Osteoblast (primary cell): ENCODE measurements around the gene GRID1. TPM values are rescaled to one million over a fixed set of nuclear protein-coding genes. Genes with fewer than 3 reads are reported as not detected.

Experiments used
- DNase-seq: peaks from one replicate; pipeline ENCODE4 v3.0.0; 2011; ENCODE audit warnings: low spot score, mixed read lengths; ENCODE audit not compliant: insufficient read length; ENCODE audit errors: missing footprints
- H2AFZ ChIP-seq: 2 replicates; pipeline ENCODE4 v1.6.0; 2011; ENCODE audit warnings: mild to moderate bottlenecking, low read length
- H3K27ac ChIP-seq: 2 replicates; pipeline ENCODE4 v1.5.1; 2011; ENCODE audit warnings: mild to moderate bottlenecking, low read depth, low read length, moderate library complexity
- H3K27me3 ChIP-seq: 2 replicates; pipeline ENCODE4 v1.6.0; 2012; ENCODE audit warnings: mild to moderate bottlenecking, control low read depth, inconsistent platforms, low read length, moderate library complexity; ENCODE audit not compliant: insufficient read depth
- H3K36me3 ChIP-seq: 2 replicates; pipeline ENCODE4 v1.5.1; 2011; ENCODE audit warnings: mild to moderate bottlenecking, low read length, control low read depth, moderate library complexity; ENCODE audit not compliant: insufficient read depth
- H3K4me1 ChIP-seq: 2 replicates; pipeline ENCODE4 v1.5.1; 2011; ENCODE audit warnings: mild to moderate bottlenecking, low read length, control low read depth, moderate library complexity; ENCODE audit not compliant: insufficient read depth
- H3K4me2 ChIP-seq: 2 replicates; pipeline ENCODE4 v1.6.0; 2011; ENCODE audit warnings: mild to moderate bottlenecking, low read length; ENCODE audit not compliant: insufficient read depth
- H3K4me3 ChIP-seq: fragments of 200-600 bp; sonication (generic); 3 replicates; pipeline ENCODE4 v1.5.1; 2012; ENCODE audit warnings: mild to moderate bottlenecking, low read length, inconsistent platforms; ENCODE audit not compliant: insufficient read depth
- H3K79me2 ChIP-seq: 2 replicates; pipeline ENCODE4 v1.6.0; 2012; ENCODE audit warnings: mild to moderate bottlenecking, low read length, control low read depth, inconsistent platforms; ENCODE audit not compliant: insufficient read depth
- H3K9me3 ChIP-seq: 2 replicates; pipeline ENCODE4 v1.5.1; 2011; ENCODE audit warnings: low read depth, low read length, control low read depth
- H4K20me1 ChIP-seq: 2 replicates; pipeline ENCODE4 v1.6.0; 2012; ENCODE audit warnings: mild to moderate bottlenecking, low read length, control low read depth; ENCODE audit not compliant: insufficient read depth
- total RNA-seq: library from RNA; depleted of rRNA; stranded (reverse); fragments of >200 nt; gene quantifications from 2 replicates; pipeline ENCODE4 v1.2.3, GENCODE V29; 2012
- TF ChIP-seq, protein P1 (sequence below): IDR thresholded peaks from 2 replicates; pipeline ENCODE4 v1.5.1; 2011; ENCODE audit warnings: mild to moderate bottlenecking, low read depth, low read length, moderate library complexity; ENCODE audit errors: extremely low read depth

Gene GRID1
- total RNA-seq, 1 donor = not detected

DNA sequence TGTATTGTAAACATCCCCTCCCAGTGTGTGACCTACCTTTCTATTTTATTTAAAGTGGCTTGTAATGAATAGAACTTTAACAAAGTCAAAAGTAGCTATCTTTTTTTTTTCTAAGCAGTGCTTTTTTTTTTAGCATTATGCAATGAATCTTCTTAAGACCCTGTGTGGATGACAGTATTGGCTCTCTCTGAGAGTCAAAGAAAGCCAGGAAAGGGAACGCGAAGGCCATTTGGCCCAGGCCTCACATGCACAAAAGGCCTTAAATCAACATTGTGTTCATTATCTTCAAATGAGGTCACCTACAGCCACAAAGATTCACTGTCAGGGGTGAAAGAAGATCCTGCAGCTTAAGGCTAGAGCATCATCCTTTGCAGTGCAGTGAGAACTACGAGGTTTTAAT is 721.5 kb downstream of the GRID1 start:
- no peak for DNase-seq
- H3K27me3 ChIP-seq = no peaks in the 10 kb centered on the region
- H3K79me2 ChIP-seq = no peaks in the 10 kb centered on the region
- no peaks in the 10 kb centered on the region for H3K9me3 ChIP-seq
- peaks cover 4% of the 10 kb centered on the region for H3K4me1 ChIP-seq
- no peak overlapping the region for H2AFZ ChIP-seq
- H3K4me3 ChIP-seq = no peak overlapping the region
- TF ChIP-seq, protein P1, sequence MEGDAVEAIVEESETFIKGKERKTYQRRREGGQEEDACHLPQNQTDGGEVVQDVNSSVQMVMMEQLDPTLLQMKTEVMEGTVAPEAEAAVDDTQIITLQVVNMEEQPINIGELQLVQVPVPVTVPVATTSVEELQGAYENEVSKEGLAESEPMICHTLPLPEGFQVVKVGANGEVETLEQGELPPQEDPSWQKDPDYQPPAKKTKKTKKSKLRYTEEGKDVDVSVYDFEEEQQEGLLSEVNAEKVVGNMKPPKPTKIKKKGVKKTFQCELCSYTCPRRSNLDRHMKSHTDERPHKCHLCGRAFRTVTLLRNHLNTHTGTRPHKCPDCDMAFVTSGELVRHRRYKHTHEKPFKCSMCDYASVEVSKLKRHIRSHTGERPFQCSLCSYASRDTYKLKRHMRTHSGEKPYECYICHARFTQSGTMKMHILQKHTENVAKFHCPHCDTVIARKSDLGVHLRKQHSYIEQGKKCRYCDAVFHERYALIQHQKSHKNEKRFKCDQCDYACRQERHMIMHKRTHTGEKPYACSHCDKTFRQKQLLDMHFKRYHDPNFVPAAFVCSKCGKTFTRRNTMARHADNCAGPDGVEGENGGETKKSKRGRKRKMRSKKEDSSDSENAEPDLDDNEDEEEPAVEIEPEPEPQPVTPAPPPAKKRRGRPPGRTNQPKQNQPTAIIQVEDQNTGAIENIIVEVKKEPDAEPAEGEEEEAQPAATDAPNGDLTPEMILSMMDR = no peak
- no peaks in the 10 kb centered on the region for H3K36me3 ChIP-seq
- H3K4me2 ChIP-seq = no peak overlapping the region
- H3K27ac ChIP-seq = no peak overlapping the region
- no peaks in the 10 kb centered on the region for H4K20me1 ChIP-seq

- Histone ChIP-seq H3K36me3 (no peaks in the 10 kb centered on the region), H3K4me3 (no peak overlapping the region), H2AFZ (no peak overlapping the region), H3K27ac (no peak overlapping the region), H4K20me1 (no peaks in the 10 kb centered on the region), H3K27me3 (no peaks in the 10 kb centered on the region), H3K9me3 (no peaks in the 10 kb centered on the region), H3K4me1 (peaks cover 4% of the 10 kb centered on the region), H3K4me2 (no peak overlapping the region), H3K79me2 (no peaks in the 10 kb centered on the region)
- TF ChIP-seq, protein P1 = no peak
- DNase-seq = no peak
Observed at GRCh38 chr10:85643845-85644525, 722.6 kb downstream of the GRID1 start.

GRCh38 chr10:85643171-85643844 is 723.3 kb downstream of the GRID1 start:
- Histone ChIP-seq H3K4me2 (no peak overlapping the region), H3K27me3 (no peaks in the 10 kb centered on the region), H4K20me1 (no peaks in the 10 kb centered on the region), H3K4me3 (no peak overlapping the region), H3K36me3 (no peaks in the 10 kb centered on the region), H3K27ac (no peak overlapping the region), H3K9me3 (no peaks in the 10 kb centered on the region), H2AFZ (no peak overlapping the region), H3K79me2 (no peaks in the 10 kb centered on the region), H3K4me1 (peaks cover 4% of the 10 kb centered on the region)
- TF ChIP-seq, protein P1 = no peak
- no peak for DNase-seq

DNA sequence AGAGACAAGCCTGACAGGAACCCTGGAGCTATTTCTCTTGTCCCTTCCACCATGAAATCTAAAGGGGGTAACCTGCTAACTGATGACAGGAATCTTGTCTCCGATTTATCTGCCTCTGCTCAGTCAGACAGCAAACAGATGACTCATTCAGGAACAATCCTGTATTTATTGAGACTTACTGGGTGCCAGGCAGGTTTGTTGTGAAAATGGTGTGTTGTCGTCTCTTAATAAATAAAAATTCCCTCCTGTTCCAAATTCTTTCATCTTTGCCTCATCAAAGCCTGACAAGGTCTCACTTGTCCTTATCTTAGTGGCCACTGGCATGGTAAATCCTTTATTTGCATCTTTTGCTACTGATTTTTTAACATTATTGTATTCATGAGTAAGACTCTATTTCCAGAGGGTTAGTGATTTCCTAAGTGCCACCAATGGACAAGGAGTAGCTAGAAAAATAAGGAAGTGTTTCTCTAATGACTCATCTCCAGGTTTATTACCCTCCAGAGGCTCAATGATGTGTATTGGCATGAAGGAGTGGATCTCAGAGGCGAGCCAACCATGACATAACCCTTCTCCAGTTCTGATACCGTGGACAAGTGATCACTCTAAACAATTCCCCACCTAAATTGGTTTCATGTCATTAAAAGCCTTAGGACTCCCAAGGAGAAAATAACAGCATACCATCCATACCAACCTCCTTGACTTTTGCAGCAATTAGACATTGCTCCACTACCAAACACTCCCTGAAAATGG is 724.0 kb downstream of the GRID1 start:
- TF ChIP-seq, protein P1 = no peak
- peaks cover 4% of the 10 kb centered on the region for H3K4me1 ChIP-seq

More for the DNA sequence above, 724.0 kb downstream of the GRID1 start:
- H3K27ac ChIP-seq = no peak overlapping the region
- no peaks in the 10 kb centered on the region for H4K20me1 ChIP-seq
- H3K4me2 ChIP-seq = no peak overlapping the region
- H3K36me3 ChIP-seq = no peaks in the 10 kb centered on the region
- H3K9me3 ChIP-seq = no peaks in the 10 kb centered on the region
- DNase-seq = no peak
- H3K79me2 ChIP-seq = no peaks in the 10 kb centered on the region
- no peak overlapping the region for H2AFZ ChIP-seq
- no peak overlapping the region for H3K4me3 ChIP-seq
- H3K27me3 ChIP-seq = no peaks in the 10 kb centered on the region
